RWPE2 (cell line): ENCODE measurements around the gene RMP24.

ENCODE experiments used
- ATAC-seq: fragments of 200-7000 bp; cut with Tn5 transposase; 3 replicates; pipeline ENCODE4 v1.9.1; 2021; ENCODE audit warnings: low read depth
- DNase-seq: peaks from one replicate; pipeline ENCODE4 v3.0.0-alpha.2; 2020; ENCODE audit warnings: low spot score
- H3K27ac ChIP-seq: fragments of 450-650 bp; 2 replicates; pipeline ENCODE4 v1.5.1; 2017; ENCODE audit warnings: mild to moderate bottlenecking; ENCODE audit not compliant: poor library complexity, severe bottlenecking
- H3K27me3 ChIP-seq: fragments of 250-450 bp; sonication (Bioruptor Pico); 2 replicates; pipeline ENCODE4 v1.5.1; 2021; ENCODE audit warnings: mild to moderate bottlenecking, moderate library complexity; ENCODE audit not compliant: insufficient read depth, poor library complexity, severe bottlenecking
- H3K36me3 ChIP-seq: fragments of 250-450 bp; sonication (Bioruptor Pico); 2 replicates; pipeline ENCODE4 v1.5.1; 2020; ENCODE audit warnings: low read depth, mild to moderate bottlenecking, moderate library complexity
- H3K4me1 ChIP-seq: fragments of 250-450 bp; sonication (Bioruptor Pico); 2 replicates; pipeline ENCODE4 v1.5.1; 2021; ENCODE audit warnings: mild to moderate bottlenecking, moderate library complexity; ENCODE audit not compliant: insufficient read depth, poor library complexity, severe bottlenecking
- H3K4me3 ChIP-seq: fragments of 250-450 bp; sonication (Bioruptor Pico); 2 replicates; pipeline ENCODE4 v1.5.1; 2021; ENCODE audit warnings: mild to moderate bottlenecking, moderate library complexity; ENCODE audit not compliant: severe bottlenecking
- H3K9me3 ChIP-seq: fragments of 250-450 bp; sonication (Bioruptor Pico); 2 replicates; pipeline ENCODE4 v1.5.1; 2021; ENCODE audit warnings: mild to moderate bottlenecking, moderate library complexity; ENCODE audit not compliant: severe bottlenecking
- CTCF ChIP-seq: fragments of 450-650 bp; IDR thresholded peaks from one replicate; pipeline ENCODE4 v1.5.1; 2017; ENCODE audit warnings: mild to moderate bottlenecking, moderate library complexity; ENCODE audit not compliant: poor library complexity, severe bottlenecking

The RMP24 gene

GRCh38 chr18:36025025-36025424 lies 52.5 kb downstream of the RMP24 start:
- no peak overlapping the region for H3K4me3 ChIP-seq
- peaks cover 51% of the 10 kb centered on the region for H3K36me3 ChIP-seq
- DNase-seq (no peak), ATAC-seq (no peak)
- H3K27me3 ChIP-seq = no peaks in the 10 kb centered on the region
- H3K9me3 ChIP-seq = no peaks in the 10 kb centered on the region
- H3K27ac ChIP-seq = no peak overlapping the region
- no peaks in the 10 kb centered on the region for H3K4me1 ChIP-seq
- TF ChIP-seq CTCF = no peak

- H3K4me3 ChIP-seq = no peak overlapping the region
- no peaks in the 10 kb centered on the region for H3K27me3 ChIP-seq
- no peak overlapping the region for H3K27ac ChIP-seq
- H3K4me1 ChIP-seq = no peaks in the 10 kb centered on the region
- ATAC-seq (no peak), DNase-seq (no peak)
- H3K9me3 ChIP-seq = no peaks in the 10 kb centered on the region
- peaks cover 60% of the 10 kb centered on the region for H3K36me3 ChIP-seq
- no peak for TF ChIP-seq CTCF
Measured at GRCh38 chr18:36028859-36029258, 56.4 kb downstream of the RMP24 start.
